ENCODE data around the gene CPNE8.

Gene CPNE8

GRCh38 chr12:38614171-38614570 lies 291.2 kb downstream of the CPNE8 start:
- no peak for DNase-seq

- no peak for DNase-seq
Observed at GRCh38 chr12:38610808-38611350, 294.5 kb downstream of the CPNE8 start.

GRCh38 chr12:38607295-38607694 lies 298.1 kb downstream of the CPNE8 start:
- DNase-seq = no peak
